Neural cell (in vitro differentiated cells): ENCODE results near the gene FARP1.

Experiments used
- CTCF ChIP-seq: fragments of 450-650 bp; IDR thresholded peaks from 2 replicates; pipeline ENCODE4 v1.5.1; 2014; ENCODE audit warnings: antibody characterized with exemption, mild to moderate bottlenecking, moderate library complexity; ENCODE audit not compliant: poor library complexity, severe bottlenecking
- EP300 ChIP-seq: fragments of 450-650 bp; conservative IDR thresholded peaks from 2 replicates; pipeline ENCODE4 v1.6.1; 2014; ENCODE audit warnings: antibody characterized with exemption, mild to moderate bottlenecking, moderate library complexity; ENCODE audit not compliant: poor library complexity, severe bottlenecking
- EZH2 ChIP-seq: fragments of 200-600, 300-800 bp; shearing (Covaris generic), sonication (generic); IDR thresholded peaks from 2 replicates; pipeline ENCODE4 v1.6.1; 2014; ENCODE audit warnings: antibody characterized with exemption, low read length, borderline replicate concordance, mild to moderate bottlenecking; ENCODE audit not compliant: insufficient read depth, poor library complexity, severe bottlenecking
- MXI1 ChIP-seq: fragments of 450-650 bp; conservative IDR thresholded peaks from 2 replicates; pipeline ENCODE4 v1.6.1; 2014; ENCODE audit warnings: antibody characterized with exemption, mild to moderate bottlenecking; ENCODE audit not compliant: poor library complexity, severe bottlenecking
- POLR2AphosphoS5 ChIP-seq: IDR thresholded peaks from 2 replicates; pipeline ENCODE4 v1.6.1; 2012
- RAD21 ChIP-seq: fragments of 450-650 bp; conservative IDR thresholded peaks from 2 replicates; pipeline ENCODE4 v1.6.1; 2014; ENCODE audit warnings: antibody characterized with exemption, mild to moderate bottlenecking, moderate library complexity
- REST ChIP-seq: IDR thresholded peaks from 2 replicates; pipeline ENCODE4 v1.6.1; 2012; ENCODE audit warnings: borderline replicate concordance
- SMC3 ChIP-seq: fragments of 450-650 bp; conservative IDR thresholded peaks from 2 replicates; pipeline ENCODE4 v1.6.1; 2014; ENCODE audit warnings: antibody characterized with exemption, mild to moderate bottlenecking, moderate library complexity; ENCODE audit not compliant: poor library complexity
- TAF1 ChIP-seq: IDR thresholded peaks from 2 replicates; pipeline ENCODE4 v1.6.1; 2012; ENCODE audit warnings: low read depth

GRCh38 chr13:98157609-98158008 lies 14.7 kb downstream of the FARP1 start:
- no peak for TF ChIP-seq SMC3
- TF ChIP-seq CTCF: no peak
- no peak for TF ChIP-seq POLR2AphosphoS5
- TF ChIP-seq EP300: no peak
- no peak for TF ChIP-seq RAD21
- no peak for TF ChIP-seq EZH2
- TF ChIP-seq TAF1: no peak
- no peak for TF ChIP-seq REST
- no peak for TF ChIP-seq MXI1
